MM.1S (cell line): ENCODE data around the gene C8B.

Experiments used
- DNase-seq: peaks from one replicate; pipeline ENCODE4 v3.0.0-alpha.2; 2015
- H2AFZ ChIP-seq: fragments of 300-600 bp; sonication (generic); 2 replicates; pipeline ENCODE4 v1.6.0; 2016; ENCODE audit warnings: antibody characterized with exemption, low read length
- H3F3A ChIP-seq: fragments of 300-600 bp; sonication (generic); 2 replicates; pipeline ENCODE4 v1.6.1; 2016; ENCODE audit warnings: mild to moderate bottlenecking, antibody characterized with exemption, low read length, moderate library complexity, mixed read lengths; ENCODE audit not compliant: insufficient read depth
- H3K27ac ChIP-seq: fragments of 300-600 bp; sonication (generic); 2 replicates; pipeline ENCODE4 v1.5.1; 2016; ENCODE audit warnings: mild to moderate bottlenecking, low read length
- H3K27me3 ChIP-seq: fragments of 300-600 bp; sonication (generic); replicated peaks from 2 replicates; pipeline ENCODE4 v1.6.0; 2016; ENCODE audit warnings: low read length; ENCODE audit not compliant: insufficient read depth
- H3K36me3 ChIP-seq: fragments of 300-600 bp; sonication (generic); replicated peaks from 2 replicates; pipeline ENCODE4 v1.6.1; 2016; ENCODE audit warnings: mild to moderate bottlenecking, low read length, mixed read lengths; ENCODE audit not compliant: insufficient read depth
- H3K4me1 ChIP-seq: fragments of 300-600 bp; sonication (generic); 2 replicates; pipeline ENCODE4 v1.6.1; 2016; ENCODE audit warnings: low read length, mixed read lengths
- H3K4me2 ChIP-seq: fragments of 300-600 bp; sonication (generic); 2 replicates; pipeline ENCODE4 v1.6.0; 2016; ENCODE audit warnings: low read depth, low read length
- H3K4me3 ChIP-seq: fragments of 300-600 bp; sonication (generic); 2 replicates; pipeline ENCODE4 v1.5.1; 2016; ENCODE audit warnings: low read length, mixed read lengths
- H3K79me2 ChIP-seq: fragments of 300-600 bp; sonication (generic); 2 replicates; pipeline ENCODE4 v1.6.1; 2016; ENCODE audit warnings: mixed run types, low read length, mixed read lengths
- H3K9ac ChIP-seq: fragments of 300-600 bp; sonication (generic); 2 replicates; pipeline ENCODE4 v1.6.1; 2016; ENCODE audit warnings: low read length, mixed read lengths
- H3K9me2 ChIP-seq: fragments of 300-600 bp; sonication (generic); replicated peaks from 2 replicates; pipeline ENCODE4 v1.6.1; 2016; ENCODE audit warnings: mild to moderate bottlenecking, low read length, mixed read lengths; ENCODE audit not compliant: insufficient read depth
- H3K9me3 ChIP-seq: fragments of 300-600 bp; sonication (generic); replicated peaks from 2 replicates; pipeline ENCODE4 v1.6.1; 2016; ENCODE audit warnings: mild to moderate bottlenecking, low read length, mixed read lengths; ENCODE audit not compliant: insufficient read depth
- H4K20me1 ChIP-seq: fragments of 300-600 bp; sonication (generic); 2 replicates; pipeline ENCODE4 v1.6.1; 2016; ENCODE audit warnings: mild to moderate bottlenecking, low read length, moderate library complexity, mixed read lengths; ENCODE audit not compliant: insufficient read depth
- CTCF ChIP-seq: fragments of 300-600 bp; sonication (generic); IDR thresholded peaks from 2 replicates; pipeline ENCODE4 v1.5.1; 2016; ENCODE audit warnings: antibody characterized with exemption, low read length, mixed read lengths
- EZH2 ChIP-seq: fragments of 300-600 bp; sonication (generic); optimal IDR thresholded peaks from 2 replicates; pipeline ENCODE3; 2017; ENCODE audit warnings: low read depth, mild to moderate bottlenecking, antibody characterized with exemption, low read length, mixed read lengths
- EZH2phosphoT487 ChIP-seq: fragments of 300-600 bp; sonication (generic); IDR thresholded peaks from 2 replicates; pipeline ENCODE4 v1.6.1; 2018; ENCODE audit warnings: antibody characterized with exemption, low read length

C8B gene

GRCh38 chr1:57003398-57004139, 37.8 kb upstream of the C8B start:
- H3K9me2 ChIP-seq, result no peaks in the 10 kb centered on the region
- no peaks in the 10 kb centered on the region for H3K36me3 ChIP-seq
- no peak overlapping the region for H3K27ac ChIP-seq
- no peaks in the 10 kb centered on the region for H4K20me1 ChIP-seq
- no peak for TF ChIP-seq EZH2
- no peak for TF ChIP-seq EZH2phosphoT487
- no peak for TF ChIP-seq CTCF
- no peaks in the 10 kb centered on the region for H3K79me2 ChIP-seq
- H3K27me3 ChIP-seq, result no peaks in the 10 kb centered on the region
- no peaks in the 10 kb centered on the region for H3K9me3 ChIP-seq
- H3K9ac ChIP-seq, result no peak overlapping the region
- H3K4me3 ChIP-seq, result no peak overlapping the region
- no peak overlapping the region for H2AFZ ChIP-seq
- no peaks in the 10 kb centered on the region for H3K4me1 ChIP-seq
- no peak for DNase-seq
- no peaks in the 10 kb centered on the region for H3F3A ChIP-seq
- no peak overlapping the region for H3K4me2 ChIP-seq

- no peak overlapping the region for H3K9ac ChIP-seq
- H3K4me3 ChIP-seq, result no peak overlapping the region
- no peak overlapping the region for H2AFZ ChIP-seq
- H3F3A ChIP-seq, result no peaks in the 10 kb centered on the region
- no peaks in the 10 kb centered on the region for H3K9me3 ChIP-seq
- no peak overlapping the region for H3K4me2 ChIP-seq
- DNase-seq, result no peak
- H3K36me3 ChIP-seq, result no peaks in the 10 kb centered on the region
- H4K20me1 ChIP-seq, result no peaks in the 10 kb centered on the region
- no peaks in the 10 kb centered on the region for H3K4me1 ChIP-seq
- no peaks in the 10 kb centered on the region for H3K9me2 ChIP-seq
- H3K27ac ChIP-seq, result no peak overlapping the region
- H3K79me2 ChIP-seq, result no peaks in the 10 kb centered on the region
- no peaks in the 10 kb centered on the region for H3K27me3 ChIP-seq
- TF ChIP-seq CTCF (no peak), EZH2phosphoT487 (no peak), EZH2 (no peak)
These were observed 29.7 kb upstream of the C8B start for GRCh38 chr1:56995414-56996100.

- Histone ChIP-seq H3K27me3 (no peaks in the 10 kb centered on the region), H3K4me2 (no peak overlapping the region), H3K9me3 (no peaks in the 10 kb centered on the region), H3K27ac (no peak overlapping the region), H3K4me1 (no peaks in the 10 kb centered on the region), H3K9me2 (no peaks in the 10 kb centered on the region), H3K4me3 (no peak overlapping the region), H3K9ac (no peak overlapping the region), H3K36me3 (no peaks in the 10 kb centered on the region), H3K79me2 (no peaks in the 10 kb centered on the region), H2AFZ (no peak overlapping the region), H4K20me1 (no peaks in the 10 kb centered on the region), H3F3A (no peaks in the 10 kb centered on the region)
- no peak for TF ChIP-seq EZH2
- TF ChIP-seq EZH2phosphoT487, result no peak
- TF ChIP-seq CTCF, result no peak
- DNase-seq, result no peak
These were observed 27.7 kb upstream of the C8B start for GRCh38 chr1:56993475-56993874.
